Vagina (tissue), 2 donors: Measurements from ENCODE around the gene PRKAR1B.

ENCODE experiments used
- POLR2A ChIP-seq, 2 donors: fragments of 450-650 bp; IDR thresholded peaks; one replicate each; pipeline ENCODE4 v1.6.1; 2017; ENCODE audit warnings: antibody characterized with exemption in 2 of 2, mild to moderate bottlenecking in 2 of 2, moderate library complexity in 2 of 2
- POLR2AphosphoS5 ChIP-seq, 2 donors: sonication (generic); formaldehyde crosslinking; IDR thresholded peaks; one replicate each; pipeline ENCODE4 v1.9.0; 2017; ENCODE audit warnings: antibody characterized with exemption in 2 of 2, mild to moderate bottlenecking in 2 of 2, low read depth in 1 of 2; ENCODE audit not compliant: insufficient read depth in 1 of 2

- TF ChIP-seq POLR2AphosphoS5 (IDR thresholded peaks at IDR 0.05; ENCODE audit: insufficient read depth in 1 of 2, low read depth in 1 of 2) = no peak
- TF ChIP-seq POLR2A (IDR thresholded peaks at IDR 0.05) = no peak
These were observed 189.0 kb downstream of the PRKAR1B start for GRCh38 chr7:537911-538634.
